T-helper 17 cell (primary cell): ENCODE data around the gene OST4. TPM values are rescaled to one million over a fixed set of nuclear protein-coding genes. Genes with fewer than 3 reads are reported as not detected.
"Not testable (repeated sequence)": the region's sequence is repeated elsewhere in the genome, so short reads cannot be mapped to it uniquely, and the experiment has no call there.

Experiments
- ATAC-seq: fragments of 150-1000 bp; cut with Tn5 transposase; 2 replicates; pipeline ENCODE4 v1.10.0; 2021; ENCODE audit warnings: mild to moderate bottlenecking, moderate library complexity
- DNase-seq, 3 donors: peaks; one replicate each; pipeline versions ENCODE4 v3.0.0 to v3.0.0-alpha.2; 2020 to 2021
- H3K9me3 ChIP-seq: one replicate; pipeline ENCODE4 v1.7.0; 2013; ENCODE audit warnings: low read length, mild to moderate bottlenecking; ENCODE audit not compliant: control insufficient read depth, poor library complexity, severe bottlenecking
- H3K27ac Mint-ChIP-seq: one replicate; pipeline ENCODE4 v1.8.0; 2022; ENCODE audit warnings: mild to moderate bottlenecking, moderate library complexity, mixed read lengths
- H3K27me3 Mint-ChIP-seq: one replicate; pipeline ENCODE4 v1.8.0; 2022; ENCODE audit warnings: mixed read lengths
- H3K36me3 Mint-ChIP-seq: one replicate; pipeline ENCODE4 v1.8.0; 2022; ENCODE audit warnings: low read depth, mixed read lengths
- H3K4me1 Mint-ChIP-seq: one replicate; pipeline ENCODE4 v1.8.0; 2022; ENCODE audit warnings: mild to moderate bottlenecking, mixed read lengths
- H3K4me3 Mint-ChIP-seq: one replicate; pipeline ENCODE4 v1.8.0; 2022; ENCODE audit warnings: mild to moderate bottlenecking, moderate library complexity, mixed read lengths
- total RNA-seq, 4 donors: library from RNA in 2 of 4; stranded (reverse) in 2 of 4; gene quantifications; one replicate each; pipeline ENCODE4 v1.2.3 and lab custom pipeline; 2022 to 2026

Gene OST4
- total RNA-seq (100 to 1,000 TPM; 284 to 371 TPM), total RNA-seq (lab: John Stamatoyannopoulos, UW) (76.7 to 101 reads per million in 2 donors)

DNA sequence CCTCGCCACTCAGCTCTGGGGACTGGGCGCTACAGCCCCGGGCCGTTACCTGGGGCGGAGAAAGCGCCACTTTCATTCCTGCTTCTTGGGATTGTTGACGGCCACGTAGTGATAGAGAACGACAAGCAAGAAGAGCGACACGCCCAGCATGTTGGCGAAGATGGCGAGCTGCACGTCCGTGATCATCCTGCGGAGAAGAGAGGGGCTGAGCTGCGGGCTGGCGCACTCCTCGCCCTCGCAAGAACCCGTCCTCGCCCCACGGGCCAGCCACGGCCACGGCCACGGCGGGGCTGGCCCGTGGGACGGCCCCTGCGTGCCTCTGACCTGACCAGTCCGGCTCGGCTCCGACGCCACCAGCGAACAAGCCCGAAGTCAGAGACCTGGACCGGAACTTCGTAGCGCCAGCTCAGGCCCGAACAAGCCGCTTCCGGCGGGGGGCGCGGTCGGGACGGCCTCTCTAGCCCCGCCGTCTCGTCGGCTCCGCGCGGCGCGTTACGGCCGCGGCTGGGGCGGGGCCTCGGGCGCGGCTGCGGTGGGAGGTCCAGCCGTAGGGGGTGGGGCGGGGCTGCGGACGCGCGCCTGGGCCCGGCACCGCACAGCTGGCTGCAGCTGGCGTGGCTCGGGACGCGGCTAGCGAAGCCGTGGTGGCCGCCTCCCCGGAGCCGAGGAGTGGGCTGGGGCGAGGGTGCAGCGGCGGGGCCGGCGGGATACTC, at the start of gene OST4:
Gene OST4 (minus strand): TSS at position 378 of the 713 bp plus-strand sequence.
- H3K9me3 ChIP-seq = no peaks in the 10 kb centered on the region
- DNase-seq (peak; percentile 84 to 89 (median 84)), ATAC-seq (peak; percentile 92)
- peak within 1 kb of the TSS; percentile 96 for H3K4me3 Mint-ChIP-seq
- peaks cover 44% of the 10 kb centered on the region for H3K4me1 Mint-ChIP-seq
- H3K27ac Mint-ChIP-seq = peak within 1 kb of the TSS; percentile 96
- H3K27me3 Mint-ChIP-seq = no peaks in the 10 kb centered on the region
- no peaks in the 10 kb centered on the region for H3K36me3 Mint-ChIP-seq

- peaks cover 12% of the 10 kb centered on the region for H3K4me1 Mint-ChIP-seq
- not testable (repeated sequence) for H3K36me3 Mint-ChIP-seq, H3K9me3 ChIP-seq, H3K27ac Mint-ChIP-seq, ATAC-seq, DNase-seq
- peaks cover 34% of the 10 kb centered on the region for H3K27me3 Mint-ChIP-seq
- peak overlapping the region; percentile 84 for H3K4me3 Mint-ChIP-seq
Observed at GRCh38 chr2:27119330-27119670, 47.8 kb upstream of the OST4 start.

DNA sequence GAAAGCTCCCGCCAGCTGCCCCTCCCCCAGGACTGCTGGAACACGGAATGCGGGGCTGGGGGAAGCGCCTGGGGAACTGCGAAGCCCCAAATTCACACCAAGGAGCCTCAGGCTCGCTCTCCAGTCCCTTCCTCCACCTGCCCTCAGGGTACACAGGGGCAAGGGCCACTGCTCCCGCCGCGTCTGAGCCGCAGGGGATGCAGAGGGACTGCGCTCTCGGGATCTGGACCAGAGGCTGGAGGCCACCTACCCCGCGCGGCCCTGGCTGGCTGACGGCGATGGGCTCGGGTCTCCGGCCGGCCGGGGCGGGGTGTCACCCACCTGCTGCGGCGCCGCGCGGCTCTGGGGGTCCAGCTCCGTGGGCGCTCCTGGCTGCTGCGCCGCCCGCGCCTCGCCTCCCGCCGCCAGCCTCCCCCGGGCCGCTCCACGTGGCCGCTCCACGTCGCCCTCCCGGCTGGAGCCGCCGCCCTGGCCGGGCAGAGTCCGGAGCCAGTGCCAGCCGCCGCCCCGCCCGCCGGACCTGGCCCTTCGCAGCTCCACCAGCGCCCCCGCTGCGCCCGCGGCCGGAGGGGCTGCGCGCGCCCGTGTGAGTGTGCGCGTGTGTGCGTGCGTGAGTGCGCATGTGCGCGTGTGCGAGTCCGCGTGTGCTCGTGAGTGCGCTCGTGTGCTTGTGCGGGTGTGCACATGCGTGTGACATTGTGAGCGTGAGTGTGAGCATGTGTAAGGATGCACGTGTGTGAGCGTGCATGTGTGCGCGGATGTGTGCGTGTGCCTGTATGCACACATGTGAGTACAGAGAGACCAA, 47.3 kb upstream of the OST4 start, which contains the start of gene CGREF1:
Gene CGREF1 (minus strand): TSS at position 604 of the 805 bp plus-strand sequence. CDS start 14,762 bp downstream, outside the sequence.
- H3K36me3 Mint-ChIP-seq = no peaks in the 10 kb centered on the region

DNA sequence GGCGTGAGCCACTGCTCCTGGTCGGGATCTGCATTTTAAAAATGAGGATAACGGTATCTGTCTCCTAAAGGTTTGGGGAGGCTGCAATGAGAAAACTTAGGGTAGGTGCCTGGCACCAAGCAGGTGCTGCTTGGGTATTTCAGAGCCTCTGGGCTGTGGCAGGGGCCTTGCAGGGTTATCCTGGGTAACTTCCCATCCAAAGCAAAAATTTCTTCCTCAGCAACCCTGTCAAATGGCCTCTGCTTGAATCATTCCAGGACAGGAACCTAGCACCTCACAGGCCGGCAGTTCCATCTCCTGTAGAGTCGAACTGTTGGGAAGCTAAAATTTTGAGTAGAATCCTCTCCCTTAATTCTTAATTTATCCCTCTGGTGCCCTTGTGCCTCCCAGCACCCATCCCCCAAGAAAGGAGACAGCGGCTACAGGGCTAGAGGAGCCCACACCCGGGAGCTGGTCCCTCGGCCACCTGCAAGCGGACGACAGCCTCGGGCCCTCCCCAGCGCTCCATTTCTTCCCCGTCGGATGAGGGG, 46.6 kb upstream of the OST4 start:
- Mint-ChIP-seq H3K36me3 (no peaks in the 10 kb centered on the region), H3K27ac (no peak overlapping the region), H3K27me3 (peaks cover 38% of the 10 kb centered on the region), H3K4me3 (peak overlapping the region; percentile 28), H3K4me1 (peaks cover 6% of the 10 kb centered on the region)
- no peak for ATAC-seq
- no peak for DNase-seq
- no peaks in the 10 kb centered on the region for H3K9me3 ChIP-seq

More for the DNA sequence above, 47.3 kb upstream of the OST4 start, which contains the start of gene CGREF1:
- peak within 1 kb of the TSS; percentile 84 for H3K4me3 Mint-ChIP-seq
- peaks cover 38% of the 10 kb centered on the region for H3K27me3 Mint-ChIP-seq
- DNase-seq (no peak), ATAC-seq (no peak)
- no peak within 1 kb of the TSS for H3K27ac Mint-ChIP-seq
- no peaks in the 10 kb centered on the region for H3K9me3 ChIP-seq
- H3K4me1 Mint-ChIP-seq = peaks cover 10% of the 10 kb centered on the region

- no peak overlapping the region for H3K4me3 Mint-ChIP-seq
- no peaks in the 10 kb centered on the region for H3K9me3 ChIP-seq
- ATAC-seq (no peak), DNase-seq (no peak)
- no peak overlapping the region for H3K27ac Mint-ChIP-seq
- peaks cover 5% of the 10 kb centered on the region for H3K4me1 Mint-ChIP-seq
- no peaks in the 10 kb centered on the region for H3K36me3 Mint-ChIP-seq
- peaks cover 39% of the 10 kb centered on the region for H3K27me3 Mint-ChIP-seq
Observed at GRCh38 chr2:27115519-27115918, 44.1 kb upstream of the OST4 start.

GRCh38 chr2:27111392-27112078, 40.1 kb upstream of the OST4 start:
- not testable (repeated sequence) for H3K4me3 Mint-ChIP-seq, H3K36me3 Mint-ChIP-seq, DNase-seq, H3K27ac Mint-ChIP-seq, H3K4me1 Mint-ChIP-seq, ATAC-seq, H3K9me3 ChIP-seq
- H3K27me3 Mint-ChIP-seq = peaks cover 29% of the 10 kb centered on the region

GRCh38 chr2:27110603-27111352, 39.3 kb upstream of the OST4 start:
- H3K27me3 Mint-ChIP-seq = peaks cover 36% of the 10 kb centered on the region
- not testable (repeated sequence) for H3K4me1 Mint-ChIP-seq, H3K27ac Mint-ChIP-seq, H3K36me3 Mint-ChIP-seq, ATAC-seq, H3K9me3 ChIP-seq, DNase-seq
- H3K4me3 Mint-ChIP-seq = peak overlapping the region; percentile 39

GRCh38 chr2:27109083-27109482, 37.6 kb upstream of the OST4 start:
- Mint-ChIP-seq H3K27me3 (peaks cover 37% of the 10 kb centered on the region), H3K4me1 (peaks cover 3% of the 10 kb centered on the region), H3K27ac (no peak overlapping the region), H3K4me3 (no peak overlapping the region), H3K36me3 (no peaks in the 10 kb centered on the region)
- ATAC-seq (no peak), DNase-seq (no peak)
- no peaks in the 10 kb centered on the region for H3K9me3 ChIP-seq

- no peak for ATAC-seq
- peaks cover 3% of the 10 kb centered on the region for H3K4me1 Mint-ChIP-seq
- peaks cover 37% of the 10 kb centered on the region for H3K27me3 Mint-ChIP-seq
Observed at GRCh38 chr2:27108221-27108620, 36.8 kb upstream of the OST4 start.

DNA sequence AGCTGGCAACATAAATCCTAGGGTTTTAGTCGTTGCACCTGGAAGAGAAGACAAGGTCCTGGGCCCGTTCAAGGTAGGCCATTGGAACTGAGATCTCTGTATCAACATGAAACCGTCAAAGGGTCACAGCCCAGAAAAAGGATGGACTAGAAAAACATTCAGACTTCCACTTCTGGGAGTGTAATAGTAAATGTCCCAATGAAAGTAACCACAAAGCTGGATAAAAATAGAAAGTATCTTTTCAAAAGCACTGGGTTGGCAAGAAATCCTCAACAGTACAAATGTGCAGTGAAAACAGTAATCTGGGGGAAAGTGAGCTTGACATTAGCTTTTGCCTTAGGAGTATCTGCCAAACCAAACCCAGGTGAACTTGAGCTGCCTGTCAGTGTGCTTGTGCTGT, 34.5 kb upstream of the OST4 start:
- no peak overlapping the region for H3K4me3 Mint-ChIP-seq
- DNase-seq (no peak), ATAC-seq (no peak)
- H3K36me3 Mint-ChIP-seq = no peaks in the 10 kb centered on the region
- no peaks in the 10 kb centered on the region for H3K9me3 ChIP-seq
- peaks cover 29% of the 10 kb centered on the region for H3K27me3 Mint-ChIP-seq
- H3K27ac Mint-ChIP-seq = no peak overlapping the region
- H3K4me1 Mint-ChIP-seq = peaks cover 3% of the 10 kb centered on the region

More at GRCh38 chr2:27108221-27108620, 36.8 kb upstream of the OST4 start:
- no peaks in the 10 kb centered on the region for H3K9me3 ChIP-seq
- no peak overlapping the region for H3K4me3 Mint-ChIP-seq
- no peak for DNase-seq
- no peak overlapping the region for H3K27ac Mint-ChIP-seq
- no peaks in the 10 kb centered on the region for H3K36me3 Mint-ChIP-seq

DNA sequence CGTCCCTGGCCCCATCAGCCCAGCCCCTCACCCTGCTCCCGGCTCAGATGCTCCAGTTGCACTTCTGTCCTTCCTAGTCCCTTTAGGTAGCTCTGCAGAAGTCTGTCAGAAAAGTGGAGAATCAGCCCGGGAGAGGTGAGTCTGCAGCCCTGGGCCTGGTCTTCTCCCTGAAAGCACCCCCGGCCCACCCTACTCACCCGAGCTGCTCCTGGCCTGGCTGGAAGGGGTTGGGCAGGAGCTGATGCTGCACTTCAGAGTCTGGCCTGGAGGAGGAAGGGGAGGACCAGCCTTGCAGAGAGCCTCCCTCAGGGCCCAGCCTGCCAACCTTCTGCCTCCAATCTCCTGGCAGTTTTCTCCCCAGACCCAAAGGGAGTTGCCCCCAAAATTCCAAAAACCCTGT, 30.9 kb upstream of the OST4 start:
- H3K9me3 ChIP-seq = no peaks in the 10 kb centered on the region
- H3K27ac Mint-ChIP-seq = no peak overlapping the region
- H3K36me3 Mint-ChIP-seq = no peaks in the 10 kb centered on the region
- ATAC-seq = no peak
- H3K27me3 Mint-ChIP-seq = peaks cover 24% of the 10 kb centered on the region
- DNase-seq = no peak
- H3K4me1 Mint-ChIP-seq = peaks cover 4% of the 10 kb centered on the region
- H3K4me3 Mint-ChIP-seq = no peak overlapping the region

DNA sequence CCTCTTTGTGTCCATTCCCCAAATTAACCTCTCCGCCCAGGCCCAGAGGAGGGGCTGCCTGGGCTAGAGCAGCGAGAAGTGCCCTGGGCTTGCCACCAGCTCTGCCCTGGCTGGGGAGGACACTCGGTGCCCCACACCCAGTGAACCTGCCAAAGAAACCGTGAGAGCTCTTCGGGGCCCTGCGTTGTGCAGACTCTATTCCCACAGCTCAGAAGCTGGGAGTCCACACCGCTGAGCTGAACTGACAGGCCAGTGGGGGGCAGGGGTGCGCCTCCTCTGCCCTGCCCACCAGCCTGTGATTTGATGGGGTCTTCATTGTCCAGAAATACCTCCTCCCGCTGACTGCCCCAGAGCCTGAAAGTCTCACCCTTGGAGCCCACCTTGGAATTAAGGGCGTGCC, 28.6 kb upstream of the OST4 start:
- no peaks in the 10 kb centered on the region for H3K36me3 Mint-ChIP-seq
- DNase-seq (no peak), ATAC-seq (no peak)
- H3K27ac Mint-ChIP-seq = no peak overlapping the region
- no peaks in the 10 kb centered on the region for H3K9me3 ChIP-seq
- H3K27me3 Mint-ChIP-seq = peaks cover 9% of the 10 kb centered on the region
- H3K4me1 Mint-ChIP-seq = peaks cover 4% of the 10 kb centered on the region
- no peak overlapping the region for H3K4me3 Mint-ChIP-seq
